HCT116 (cell line): ENCODE results near the gene SETD1A. TPM values are rescaled to one million over a fixed set of nuclear protein-coding genes. Genes with fewer than 3 reads are reported as not detected.

ENCODE experiments used
- ATAC-seq: fragments of 200-7000 bp; cut with Tn5 transposase; 2 replicates; pipeline ENCODE4 v1.9.1; 2020; ENCODE audit warnings: mild to moderate bottlenecking, moderate library complexity
- BruUV-seq: library from RNA; stranded (reverse); fragments of 400-500 nt; replicated peaks from 2 replicates; lab custom pipeline; 2021; lab: Mats Ljungman, UMichigan
- CTCF ChIA-PET: fragments of 300-600 bp; sonication (Branson Sonifier 250); formaldehyde crosslinking; loops from one replicate; lab custom pipeline; 2021; ENCODE audit warnings: antibody characterized with exemption; lab: Charles Lee
- POLR2A ChIA-PET: fragments of 300-600, 350-600 bp; sonication (Branson Sonifier 250); formaldehyde crosslinking; loops from one replicate; lab custom pipeline; 2021; ENCODE audit warnings: antibody characterized with exemption; lab: Charles Lee
- RAD21 ChIA-PET, 2 experiments: fragments of 300-600 bp; sonication (Branson Sonifier 250); formaldehyde crosslinking; loops; one replicate each; lab custom pipeline; 2023; ENCODE audit warnings: low total read pairs in 2 of 2; ENCODE audit not compliant: uncharacterized antibody in 2 of 2, unreplicated experiment in 2 of 2, low non-redundant PET in 1 of 2; lab: Charles Lee
- DNase-seq: peaks from one replicate; pipeline ENCODE4 v3.0.0-alpha.2; 2010; ENCODE audit warnings: low read depth, low spot score
- H2AFZ ChIP-seq: fragments of 200-600 bp; shearing (Covaris generic), sonication (generic); 2 replicates; pipeline ENCODE4 v1.6.1; 2017; ENCODE audit warnings: low read depth, mixed run types, mixed read lengths, antibody characterized with exemption, low read length; ENCODE audit not compliant: poor library complexity, severe bottlenecking
- H3K27ac ChIP-seq: 2 replicates; pipeline ENCODE4 v1.5.1; 2012; ENCODE audit warnings: low read depth, low read length
- H3K27me3 ChIP-seq: fragments of 200-600 bp; sonication (generic); 2 replicates; pipeline ENCODE4 v1.6.1; 2016; ENCODE audit warnings: mixed run types, low read length, mixed read lengths; ENCODE audit not compliant: insufficient read depth
- H3K36me3 ChIP-seq, 2 experiments: fragments of 200-500 bp in 1 of 2; fragments of 200-600 bp in 1 of 2; sonication (Bioruptor generic) in 1 of 2; sonication (generic) in 1 of 2; 2 replicates each; pipeline versions ENCODE4 v1.5.1 to v1.6.1; 2014 to 2016; ENCODE audit warnings: low read length in 2 of 2, inconsistent platforms in 1 of 2, mixed read lengths in 1 of 2, mixed run types in 1 of 2; ENCODE audit not compliant: insufficient read depth in 2 of 2, control insufficient read depth in 1 of 2
- H3K4me1 ChIP-seq, 2 experiments: fragments of 200-600 bp in 1 of 2; sonication (generic) in 1 of 2; 2 replicates each; pipeline versions ENCODE4 v1.5.1 to v1.6.1; 2012 to 2017; ENCODE audit warnings: low read length in 2 of 2, inconsistent platforms in 1 of 2, mild to moderate bottlenecking in 1 of 2, mixed read lengths in 1 of 2, mixed run types in 1 of 2, moderate library complexity in 1 of 2; ENCODE audit not compliant: insufficient read depth in 2 of 2, control insufficient read depth in 1 of 2
- H3K4me2 ChIP-seq: fragments of 200-600 bp; sonication (generic); 2 replicates; pipeline ENCODE4 v1.6.1; 2017; ENCODE audit warnings: mixed run types, low read length, mixed read lengths
- H3K4me3 ChIP-seq, 2 experiments: fragments of 200-600 bp in 1 of 2; sonication (generic) in 1 of 2; replicated peaks in 1 of 2; 2 replicates each; pipeline ENCODE4 v1.5.1; 2011 to 2016; ENCODE audit warnings: low read length in 2 of 2, control low read depth in 1 of 2, low read depth in 1 of 2, mild to moderate bottlenecking in 1 of 2, mixed read lengths in 1 of 2, mixed run types in 1 of 2
- H3K79me2 ChIP-seq: fragments of 200-600 bp; sonication (generic); 2 replicates; pipeline ENCODE4 v1.6.1; 2017; ENCODE audit warnings: mild to moderate bottlenecking, mixed run types, low read length, moderate library complexity, mixed read lengths; ENCODE audit not compliant: insufficient read depth
- H3K9ac ChIP-seq: fragments of 200-600 bp; sonication (generic); 2 replicates; pipeline ENCODE4 v1.6.1; 2016; ENCODE audit warnings: low read length, mixed read lengths
- H3K9me2 ChIP-seq: fragments of 200-600 bp; sonication (generic), shearing (Covaris generic); 2 replicates; pipeline ENCODE4 v1.6.1; 2017; ENCODE audit warnings: mixed run types, mild to moderate bottlenecking, moderate library complexity; ENCODE audit not compliant: insufficient read depth
- H3K9me3 ChIP-seq, 2 experiments: fragments of 200-500 bp in 1 of 2; fragments of 200-600 bp in 1 of 2; sonication (Bioruptor generic) in 1 of 2; sonication (generic) in 1 of 2; 2 replicates each; pipeline ENCODE4 v1.6.1; 2014 to 2017; ENCODE audit warnings: low read length in 2 of 2, mixed read lengths in 2 of 2, inconsistent platforms in 1 of 2, low read depth in 1 of 2, mild to moderate bottlenecking in 1 of 2, mixed run types in 1 of 2, moderate library complexity in 1 of 2; ENCODE audit not compliant: control insufficient read depth in 1 of 2, insufficient read depth in 1 of 2
- H4K20me1 ChIP-seq: fragments of 200-600 bp; sonication (generic), shearing (Covaris generic); 2 replicates; pipeline ENCODE4 v1.6.1; 2017; ENCODE audit warnings: mixed run types, mild to moderate bottlenecking, moderate library complexity; ENCODE audit not compliant: insufficient read depth
- CBX3 ChIP-seq: IDR thresholded peaks from 2 replicates; pipeline ENCODE4 v1.6.1; 2012; ENCODE audit warnings: low read depth
- EZH2phosphoT487 ChIP-seq: fragments of 200-600 bp; IDR thresholded peaks from 2 replicates; pipeline ENCODE4 v1.6.1; 2018; ENCODE audit warnings: antibody characterized with exemption, borderline replicate concordance
- FOSL1 ChIP-seq: IDR thresholded peaks from 2 replicates; pipeline ENCODE4 v1.6.1; 2012; ENCODE audit warnings: low read depth
- JUND ChIP-seq: IDR thresholded peaks from 2 replicates; pipeline ENCODE4 v1.6.1; 2012
- MAX ChIP-seq: IDR thresholded peaks from 2 replicates; pipeline ENCODE4 v1.6.1; 2012
- REST ChIP-seq: IDR thresholded peaks from 2 replicates; pipeline ENCODE4 v1.6.1; 2012; ENCODE audit warnings: low read depth
- SP1 ChIP-seq: IDR thresholded peaks from 2 replicates; pipeline ENCODE4 v1.6.1; 2012; ENCODE audit warnings: low read depth
- TCF7L2 ChIP-seq: IDR thresholded peaks from 2 replicates; pipeline ENCODE4 v1.7.0; 2011; ENCODE audit warnings: borderline replicate concordance, inconsistent platforms; ENCODE audit not compliant: insufficient read depth, insufficient read length; ENCODE audit errors: extremely low read depth
- ZBTB33 ChIP-seq: IDR thresholded peaks from 2 replicates; pipeline ENCODE4 v1.6.1; 2011; ENCODE audit warnings: mild to moderate bottlenecking, low read length, moderate library complexity; ENCODE audit not compliant: insufficient replicate concordance; ENCODE audit errors: extremely low read depth
- intact Hi-C: fragments of 100-400 bp; cut with micrococcal nuclease; formaldehyde crosslinking; loops from 2 replicates; pipeline ENCODE4 v1.10.0; 2022
- total RNA-seq: library from RNA; stranded (reverse); gene quantifications from one replicate; pipeline ENCODE4 v1.2.1, GENCODE V29; 2021; ENCODE audit not compliant: unreplicated experiment

Gene SETD1A
- total RNA-seq, 1 experiment from 2014 or later = 26.9 TPM

- Histone ChIP-seq H3K4me2 (peak overlapping the region; percentile 90), H3K27me3 (no peaks in the 10 kb centered on the region), H3K9me3 (no peaks in the 10 kb centered on the region), H3K79me2 (peaks cover 28% of the 10 kb centered on the region), H3K36me3 (peaks cover 39 to 43% of the 10 kb centered on the region in 2 experiments), H3K27ac (peak overlapping the region; percentile 100), H2AFZ (no peak overlapping the region), H4K20me1 (no peaks in the 10 kb centered on the region), H3K4me1 (peaks cover 21 to 28% of the 10 kb centered on the region in 2 experiments), H3K9ac (peak overlapping the region; percentile 88), H3K4me3 (peak overlapping the region; percentile 74 to 88), H3K9me2 (no peaks in the 10 kb centered on the region)
- peak; percentile 35 for DNase-seq
- CTCF ChIA-PET = no interaction called here
- BruUV-seq = no TSS peak
- RAD21 ChIA-PET = no interaction called here
- TF ChIP-seq TCF7L2 = no peak
- no peak for TF ChIP-seq ZBTB33
- no peak for TF ChIP-seq MAX
- no peak for TF ChIP-seq SP1
- TF ChIP-seq REST = no peak
- TF ChIP-seq EZH2phosphoT487 = no peak
- no peak for TF ChIP-seq JUND
- TF ChIP-seq CBX3 = no peak
- TF ChIP-seq FOSL1 = no peak
- POLR2A ChIA-PET = no interaction called here
- intact Hi-C loops = loop anchor here (10.0 kb wide), 2 partner anchors 136 to 486 kb away; partner anchors contain the start of genes VKORC1 and ZNF843
- ATAC-seq = peak; percentile 57
Observed at GRCh38 chr16:30958175-30959079, 873 bp downstream of the SETD1A start.
